ENCODE data around the gene KLKB1. TPM values are rescaled to one million over a fixed set of nuclear protein-coding genes. Genes with fewer than 3 reads are reported as not detected.

KLKB1 gene
- not detected in 2 replicates for total RNA-seq

GRCh38 chr4:186227221-186227620 lies at the start of gene KLKB1:
Gene KLKB1, plus strand, starts transcription at chr4:186227507. Its CDS starts 689 bp downstream, at chr4:186228196.

GRCh38 chr4:186191200-186192065 lies 35.9 kb upstream of the KLKB1 start, which contains the start of gene CYP4V2:
Gene CYP4V2, plus strand, starts transcription at chr4:186191567. Its CDS starts 257 bp downstream, at chr4:186191824.

GRCh38 chr4:186265683-186266652 lies 38.7 kb downstream of the KLKB1 start, which contains the start of gene F11:
Gene F11, plus strand, starts transcription at chr4:186266189. Its CDS starts 948 bp downstream, at chr4:186267137.

Other genes with a start within 250 kb of the KLKB1 start
- 2.9 and 3.3 TPM in 2 replicates for gene TLR3, start 158.4 kb upstream of the KLKB1 start, total RNA-seq
- gene FAM149A, start 122.8 kb upstream of the KLKB1 start, total RNA-seq, result not detected in 2 replicates
- 3.2 and 4.9 TPM in 2 replicates for gene CYP4V2, start 35.9 kb upstream of the KLKB1 start, total RNA-seq
- not detected in 2 replicates for gene F11, start 38.7 kb downstream of the KLKB1 start, total RNA-seq